Stomach (tissue), 4 donors: ENCODE data around the gene GRK1.

Source experiments
- CTCF ChIP-seq, 7 experiments: fragments of 450-650 bp in 4 of 7; fragments of 200-600 bp in 3 of 7; sonication (generic) in 3 of 7; IDR thresholded peaks; one replicate each; pipeline ENCODE4 v1.5.1; 2016 to 2019; ENCODE audit warnings: antibody characterized with exemption in 7 of 7, control low read depth in 2 of 7, mild to moderate bottlenecking in 1 of 7
- POLR2A ChIP-seq, 4 donors: fragments of 450-650 bp; IDR thresholded peaks; one replicate each; pipeline ENCODE4 v1.6.1; 2016; ENCODE audit warnings: antibody characterized with exemption in 4 of 4, control low read depth in 2 of 4, mild to moderate bottlenecking in 1 of 4, moderate library complexity in 1 of 4

DNA sequence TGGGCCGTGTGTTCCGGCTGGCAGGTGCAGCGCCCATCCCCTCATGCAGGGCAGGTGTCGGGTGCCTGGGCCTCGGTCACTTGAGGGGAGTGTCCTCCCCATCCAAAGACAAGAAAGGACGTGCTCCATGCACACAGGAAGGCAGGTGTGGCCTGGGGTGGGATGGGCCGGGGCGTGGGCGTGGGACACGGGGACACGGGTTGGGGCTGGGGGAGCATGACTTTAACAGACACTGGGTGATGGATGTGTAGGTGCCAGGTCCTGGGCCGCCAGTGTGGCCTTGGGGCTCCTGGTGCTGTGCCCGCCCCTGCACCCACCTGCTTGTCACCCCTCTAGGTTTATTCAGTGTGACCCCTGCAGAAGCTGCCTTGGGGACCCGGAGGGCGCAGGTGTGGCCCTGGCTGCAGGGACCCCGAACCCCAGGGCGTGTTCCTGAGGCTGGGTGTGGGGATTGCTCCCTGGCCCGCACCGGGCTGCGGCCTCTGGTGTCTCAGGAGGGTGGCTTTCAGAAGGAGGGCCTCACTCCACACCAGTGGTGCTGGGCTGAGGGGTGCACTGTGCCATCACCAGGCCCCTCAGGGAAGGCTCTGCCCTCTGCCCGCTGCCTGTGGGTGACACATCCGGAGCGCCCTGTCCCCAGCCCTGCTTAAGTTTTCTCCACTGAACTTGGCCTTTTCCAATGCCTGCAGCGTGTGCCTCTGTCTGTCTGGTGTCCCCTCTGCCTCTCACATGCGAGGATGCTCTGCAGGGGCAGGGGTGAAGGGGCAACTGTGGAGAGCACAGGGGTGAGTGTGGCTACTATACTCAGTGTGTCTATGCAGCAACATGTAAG is 97.2 kb downstream of the GRK1 start:
- no peak for TF ChIP-seq CTCF (IDR thresholded peaks at IDR 0.05)
- no peak for TF ChIP-seq POLR2A (IDR thresholded peaks at IDR 0.05)
